HL-60 (cell line): ENCODE measurements around the gene CPT2.

ENCODE experiments used
- DNase-seq, 2 experiments: peaks; one replicate each; pipeline ENCODE4 v3.0.0-alpha.2; 2010 to 2020; ENCODE audit warnings: low read depth in 1 of 2, low spot score in 1 of 2
- H3K27ac ChIP-seq: fragments of 250-450 bp; sonication (Bioruptor Pico); replicated peaks from 2 replicates; pipeline ENCODE4 v1.5.1; 2020; ENCODE audit warnings: mild to moderate bottlenecking, moderate library complexity
- H3K27me3 ChIP-seq: fragments of 250-450 bp; sonication (Bioruptor Pico); 2 replicates; pipeline ENCODE4 v1.5.1; 2021; ENCODE audit warnings: mild to moderate bottlenecking, moderate library complexity; ENCODE audit not compliant: insufficient read depth, poor library complexity, severe bottlenecking
- H3K4me3 ChIP-seq: replicated peaks from 2 replicates; pipeline ENCODE4 v1.5.1; 2011; ENCODE audit warnings: mild to moderate bottlenecking, control low read depth, low read length; ENCODE audit not compliant: insufficient read depth
- GABPA ChIP-seq: IDR thresholded peaks from 2 replicates; pipeline ENCODE4 v1.6.1; 2012; ENCODE audit warnings: low read depth
- POLR2AphosphoS5 ChIP-seq: IDR thresholded peaks from 2 replicates; pipeline ENCODE4 v1.6.1; 2012; ENCODE audit warnings: low read depth
- SPI1 ChIP-seq: IDR thresholded peaks from 2 replicates; pipeline ENCODE4 v1.6.1; 2012; ENCODE audit warnings: low read depth, mild to moderate bottlenecking, borderline replicate concordance
- TF ChIP-seq, protein P1 (sequence below): IDR thresholded peaks from one replicate; pipeline ENCODE4 v1.5.1; 2011; ENCODE audit warnings: low read length, control low read depth, inconsistent platforms; ENCODE audit not compliant: insufficient read depth
- TF ChIP-seq, protein P2 (sequence below): IDR thresholded peaks from 2 replicates; pipeline ENCODE4 v1.6.1; 2012; ENCODE audit warnings: low read depth; ENCODE audit not compliant: insufficient replicate concordance

The CPT2 gene

DNA sequence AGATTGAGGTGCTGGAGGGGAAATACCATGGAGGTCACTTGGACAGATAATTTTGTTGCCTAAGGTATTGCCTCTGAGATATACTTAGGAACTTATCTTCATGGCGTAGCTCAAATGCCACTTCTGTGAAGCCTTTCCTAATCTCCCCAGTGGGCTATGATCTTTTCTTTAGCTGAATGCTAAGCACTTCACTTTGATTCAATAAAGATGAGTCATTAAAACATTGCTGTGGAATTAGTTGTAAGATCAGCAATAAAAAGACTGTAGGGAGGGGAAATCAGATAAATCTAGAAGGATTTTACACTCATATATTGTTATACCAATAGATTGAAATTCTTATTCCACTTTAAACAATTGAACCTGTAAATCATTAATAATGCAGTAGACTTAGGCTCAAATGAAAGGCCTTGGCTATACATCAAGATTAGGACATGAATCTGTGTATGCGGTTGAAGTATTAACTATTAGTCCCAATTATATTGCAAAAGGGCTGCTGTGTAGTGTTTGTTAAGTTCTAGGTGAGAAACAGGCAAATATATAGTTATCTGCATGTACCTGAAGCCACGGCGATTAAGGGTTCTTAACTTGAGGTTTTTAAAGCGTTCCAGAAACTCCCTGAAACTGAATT lies 60.9 kb downstream of the CPT2 start:
- H3K27ac ChIP-seq: no peak overlapping the region
- TF ChIP-seq, protein P1, sequence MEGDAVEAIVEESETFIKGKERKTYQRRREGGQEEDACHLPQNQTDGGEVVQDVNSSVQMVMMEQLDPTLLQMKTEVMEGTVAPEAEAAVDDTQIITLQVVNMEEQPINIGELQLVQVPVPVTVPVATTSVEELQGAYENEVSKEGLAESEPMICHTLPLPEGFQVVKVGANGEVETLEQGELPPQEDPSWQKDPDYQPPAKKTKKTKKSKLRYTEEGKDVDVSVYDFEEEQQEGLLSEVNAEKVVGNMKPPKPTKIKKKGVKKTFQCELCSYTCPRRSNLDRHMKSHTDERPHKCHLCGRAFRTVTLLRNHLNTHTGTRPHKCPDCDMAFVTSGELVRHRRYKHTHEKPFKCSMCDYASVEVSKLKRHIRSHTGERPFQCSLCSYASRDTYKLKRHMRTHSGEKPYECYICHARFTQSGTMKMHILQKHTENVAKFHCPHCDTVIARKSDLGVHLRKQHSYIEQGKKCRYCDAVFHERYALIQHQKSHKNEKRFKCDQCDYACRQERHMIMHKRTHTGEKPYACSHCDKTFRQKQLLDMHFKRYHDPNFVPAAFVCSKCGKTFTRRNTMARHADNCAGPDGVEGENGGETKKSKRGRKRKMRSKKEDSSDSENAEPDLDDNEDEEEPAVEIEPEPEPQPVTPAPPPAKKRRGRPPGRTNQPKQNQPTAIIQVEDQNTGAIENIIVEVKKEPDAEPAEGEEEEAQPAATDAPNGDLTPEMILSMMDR: no peak
- no peak for TF ChIP-seq SPI1
- no peak for DNase-seq
- H3K27me3 ChIP-seq: no peaks in the 10 kb centered on the region
- no peak overlapping the region for H3K4me3 ChIP-seq

DNA sequence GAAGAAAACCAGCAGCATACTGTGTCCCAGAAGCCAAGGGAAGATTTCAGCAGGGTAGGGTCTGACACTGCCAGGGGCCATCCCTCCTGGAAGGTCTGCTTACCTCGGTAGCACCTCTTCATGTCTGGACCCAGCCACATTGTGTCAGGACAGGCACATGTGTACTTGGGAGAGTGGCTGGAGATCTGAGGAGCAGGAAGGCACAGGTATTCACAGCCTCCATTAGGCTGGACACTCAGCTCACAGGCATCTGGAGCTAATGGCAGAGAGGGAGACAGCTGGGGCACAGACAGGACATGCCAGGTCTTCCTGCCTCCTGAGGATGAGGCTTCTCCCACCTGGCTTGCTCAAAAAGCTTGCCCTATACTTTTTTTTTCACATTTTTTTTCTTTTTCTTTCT lies 61.6 kb downstream of the CPT2 start:
- no peaks in the 10 kb centered on the region for H3K27me3 ChIP-seq
- no peak for DNase-seq
- H3K4me3 ChIP-seq: no peak overlapping the region
- TF ChIP-seq, protein P2, sequence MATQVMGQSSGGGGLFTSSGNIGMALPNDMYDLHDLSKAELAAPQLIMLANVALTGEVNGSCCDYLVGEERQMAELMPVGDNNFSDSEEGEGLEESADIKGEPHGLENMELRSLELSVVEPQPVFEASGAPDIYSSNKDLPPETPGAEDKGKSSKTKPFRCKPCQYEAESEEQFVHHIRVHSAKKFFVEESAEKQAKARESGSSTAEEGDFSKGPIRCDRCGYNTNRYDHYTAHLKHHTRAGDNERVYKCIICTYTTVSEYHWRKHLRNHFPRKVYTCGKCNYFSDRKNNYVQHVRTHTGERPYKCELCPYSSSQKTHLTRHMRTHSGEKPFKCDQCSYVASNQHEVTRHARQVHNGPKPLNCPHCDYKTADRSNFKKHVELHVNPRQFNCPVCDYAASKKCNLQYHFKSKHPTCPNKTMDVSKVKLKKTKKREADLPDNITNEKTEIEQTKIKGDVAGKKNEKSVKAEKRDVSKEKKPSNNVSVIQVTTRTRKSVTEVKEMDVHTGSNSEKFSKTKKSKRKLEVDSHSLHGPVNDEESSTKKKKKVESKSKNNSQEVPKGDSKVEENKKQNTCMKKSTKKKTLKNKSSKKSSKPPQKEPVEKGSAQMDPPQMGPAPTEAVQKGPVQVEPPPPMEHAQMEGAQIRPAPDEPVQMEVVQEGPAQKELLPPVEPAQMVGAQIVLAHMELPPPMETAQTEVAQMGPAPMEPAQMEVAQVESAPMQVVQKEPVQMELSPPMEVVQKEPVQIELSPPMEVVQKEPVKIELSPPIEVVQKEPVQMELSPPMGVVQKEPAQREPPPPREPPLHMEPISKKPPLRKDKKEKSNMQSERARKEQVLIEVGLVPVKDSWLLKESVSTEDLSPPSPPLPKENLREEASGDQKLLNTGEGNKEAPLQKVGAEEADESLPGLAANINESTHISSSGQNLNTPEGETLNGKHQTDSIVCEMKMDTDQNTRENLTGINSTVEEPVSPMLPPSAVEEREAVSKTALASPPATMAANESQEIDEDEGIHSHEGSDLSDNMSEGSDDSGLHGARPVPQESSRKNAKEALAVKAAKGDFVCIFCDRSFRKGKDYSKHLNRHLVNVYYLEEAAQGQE: no peak
- H3K27ac ChIP-seq: no peak overlapping the region

DNA sequence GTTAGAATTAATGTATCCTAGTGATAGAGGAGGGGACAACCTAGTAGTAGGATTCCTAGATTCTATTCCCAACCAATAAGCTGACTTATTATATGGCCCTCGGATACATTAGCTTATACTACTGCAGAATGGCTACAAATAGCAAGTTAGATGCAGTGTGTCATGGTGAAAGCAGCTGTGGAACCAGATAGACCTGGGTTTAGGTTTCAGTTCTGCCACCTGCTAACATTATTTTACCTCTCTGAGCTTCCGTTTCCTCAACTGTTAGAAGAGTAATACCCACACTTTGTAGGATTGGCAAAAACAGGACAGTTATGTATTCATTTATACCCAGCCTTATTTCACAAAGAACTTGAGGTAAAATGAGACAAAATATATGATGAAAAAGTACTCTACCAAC lies 63.3 kb downstream of the CPT2 start:
- Histone ChIP-seq H3K27me3 (no peaks in the 10 kb centered on the region), H3K27ac (no peak overlapping the region), H3K4me3 (no peak overlapping the region)
- DNase-seq: no peak
- TF ChIP-seq, protein P2: no peak
- TF ChIP-seq SPI1 (no peak), GABPA (no peak), POLR2AphosphoS5 (no peak)
- TF ChIP-seq, protein P1: no peak

DNA sequence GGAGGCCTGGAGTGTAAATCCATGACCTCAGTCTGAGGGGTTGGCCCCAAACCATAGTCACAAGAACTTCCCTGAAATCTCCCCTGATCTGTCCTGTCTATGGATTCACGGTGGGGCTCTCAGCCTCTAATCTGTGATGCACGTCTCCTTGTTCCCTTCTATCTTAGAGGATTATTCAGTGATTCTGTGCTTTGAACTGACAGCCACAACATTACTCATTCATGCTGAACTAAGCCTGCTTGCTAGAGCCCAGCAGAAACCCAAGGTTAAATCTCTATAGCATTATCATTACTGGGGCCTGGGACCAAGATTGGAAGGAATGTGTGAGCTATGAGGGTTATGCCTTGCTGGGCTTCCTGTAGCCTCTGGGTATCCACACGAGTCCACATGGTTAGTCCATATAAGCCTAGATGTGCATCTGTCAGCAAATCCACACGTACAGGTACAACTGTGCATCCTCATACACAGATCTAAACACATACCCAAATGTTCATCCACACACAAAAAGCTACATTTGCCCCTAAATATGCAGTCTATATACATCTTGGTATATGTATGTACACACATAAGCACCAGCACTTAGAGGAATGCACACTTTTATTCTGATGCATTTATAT lies 64.1 kb downstream of the CPT2 start:
- Histone ChIP-seq H3K4me3 (no peak overlapping the region), H3K27me3 (no peaks in the 10 kb centered on the region), H3K27ac (no peak overlapping the region)
- DNase-seq: no peak
- TF ChIP-seq SPI1 (no peak), POLR2AphosphoS5 (no peak), GABPA (no peak)
- TF ChIP-seq, protein P2: no peak
- TF ChIP-seq, protein P1: no peak
